ENCODE data around the gene CRYGC.
"Not testable (repeated sequence)": the region's sequence is repeated elsewhere in the genome, so short reads cannot be mapped to it uniquely, and the experiment has no call there.

Gene CRYGC

GRCh38 chr2:208129744-208130711 lies at the start of gene CRYGC:
Gene CRYGC, minus strand, starts transcription at chr2:208129828. Its CDS starts 36 bp downstream, at chr2:208129792.
- DNase-seq (ENCODE audit: low read depth in 3 of 3): no peak

GRCh38 chr2:208179028-208179609 lies 49.5 kb upstream of the CRYGC start:
- DNase-seq (ENCODE audit: low read depth in 3 of 3): no peak

GRCh38 chr2:208175840-208176153 lies 46.2 kb upstream of the CRYGC start:
- DNase-seq (ENCODE audit: low read depth in 3 of 3): no peak

- peak; percentile 27 to 41 (median 37) for DNase-seq (ENCODE audit: low read depth in 3 of 3)
Measured at GRCh38 chr2:208175069-208175839, 45.6 kb upstream of the CRYGC start.

GRCh38 chr2:208174144-208174543 lies 44.5 kb upstream of the CRYGC start:
- no peak for DNase-seq (ENCODE audit: low read depth in 3 of 3)

- DNase-seq (ENCODE audit: low read depth in 3 of 3): no peak
Measured at GRCh38 chr2:208172125-208172524, 42.5 kb upstream of the CRYGC start.

GRCh38 chr2:208164951-208165755 lies 35.5 kb upstream of the CRYGC start:
- DNase-seq (ENCODE audit: low read depth in 3 of 3): no peak

- no peak for DNase-seq (ENCODE audit: low read depth in 3 of 3)
Measured at GRCh38 chr2:208163489-208163888, 33.9 kb upstream of the CRYGC start, which contains the start of gene CRYGA. Gene CRYGA, minus strand, starts transcription at chr2:208163589. Its CDS starts 33 bp downstream, at chr2:208163556.

GRCh38 chr2:208156439-208156838 lies 26.8 kb upstream of the CRYGC start:
- no peak for DNase-seq (ENCODE audit: low read depth in 3 of 3)

GRCh38 chr2:208153156-208153555 lies 23.5 kb upstream of the CRYGC start:
- no peak for DNase-seq (ENCODE audit: low read depth in 3 of 3)

- no peak for DNase-seq (ENCODE audit: low read depth in 3 of 3)
Measured at GRCh38 chr2:208150956-208151355, 21.3 kb upstream of the CRYGC start.

GRCh38 chr2:208150094-208150493 lies 20.5 kb upstream of the CRYGC start:
- DNase-seq (ENCODE audit: low read depth in 3 of 3): no peak

GRCh38 chr2:208148803-208149202 lies 19.2 kb upstream of the CRYGC start:
- DNase-seq (ENCODE audit: low read depth in 3 of 3): no peak

GRCh38 chr2:208147759-208148158 lies 18.1 kb upstream of the CRYGC start:
- DNase-seq (ENCODE audit: low read depth in 3 of 3): no peak

- no peak for DNase-seq (ENCODE audit: low read depth in 3 of 3)
Measured at GRCh38 chr2:208147008-208147407, 17.4 kb upstream of the CRYGC start.

- DNase-seq (ENCODE audit: low read depth in 3 of 3): no peak
Measured at GRCh38 chr2:208146006-208146405, 16.4 kb upstream of the CRYGC start, which contains the start of gene CRYGB. Gene CRYGB, minus strand, starts transcription at chr2:208146158. Its CDS starts 38 bp downstream, at chr2:208146120.

- no peak for DNase-seq (ENCODE audit: low read depth in 3 of 3)
Measured at GRCh38 chr2:208142925-208143799, 13.5 kb upstream of the CRYGC start.

- DNase-seq (ENCODE audit: low read depth in 3 of 3): no peak
Measured at GRCh38 chr2:208142240-208142924, 12.8 kb upstream of the CRYGC start.

GRCh38 chr2:208139447-208139846 lies 9.8 kb upstream of the CRYGC start:
- no peak for DNase-seq (ENCODE audit: low read depth in 3 of 3)

- not testable (repeated sequence) for DNase-seq (ENCODE audit: low read depth in 3 of 3)
Measured at GRCh38 chr2:208138334-208138733, 8.7 kb upstream of the CRYGC start.

Data from stimulated activated CD4-positive, alpha-beta T cell treated with anti-CD3 and anti-CD28 coated beads, TNF-alpha, amount 100 ng/mL, for 48 hours (primary cell).